HL-60 (cell line): ENCODE measurements around the gene ACVR2A.

Experiments used
- DNase-seq, 2 experiments: peaks; one replicate each; pipeline ENCODE4 v3.0.0-alpha.2; 2010 to 2020; ENCODE audit warnings: low read depth in 1 of 2, low spot score in 1 of 2
- H3K27ac ChIP-seq: fragments of 250-450 bp; sonication (Bioruptor Pico); replicated peaks from 2 replicates; pipeline ENCODE4 v1.5.1; 2020; ENCODE audit warnings: mild to moderate bottlenecking, moderate library complexity
- H3K27me3 ChIP-seq: fragments of 250-450 bp; sonication (Bioruptor Pico); 2 replicates; pipeline ENCODE4 v1.5.1; 2021; ENCODE audit warnings: mild to moderate bottlenecking, moderate library complexity; ENCODE audit not compliant: insufficient read depth, poor library complexity, severe bottlenecking
- H3K4me3 ChIP-seq: replicated peaks from 2 replicates; pipeline ENCODE4 v1.5.1; 2011; ENCODE audit warnings: mild to moderate bottlenecking, control low read depth, low read length; ENCODE audit not compliant: insufficient read depth
- GABPA ChIP-seq: IDR thresholded peaks from 2 replicates; pipeline ENCODE4 v1.6.1; 2012; ENCODE audit warnings: low read depth
- POLR2AphosphoS5 ChIP-seq: IDR thresholded peaks from 2 replicates; pipeline ENCODE4 v1.6.1; 2012; ENCODE audit warnings: low read depth
- REST ChIP-seq: IDR thresholded peaks from 2 replicates; pipeline ENCODE4 v1.6.1; 2012; ENCODE audit warnings: low read depth; ENCODE audit not compliant: insufficient replicate concordance
- SPI1 ChIP-seq: IDR thresholded peaks from 2 replicates; pipeline ENCODE4 v1.6.1; 2012; ENCODE audit warnings: low read depth, mild to moderate bottlenecking, borderline replicate concordance
- TF ChIP-seq, protein P1 (sequence below): IDR thresholded peaks from one replicate; pipeline ENCODE4 v1.5.1; 2011; ENCODE audit warnings: low read length, control low read depth, inconsistent platforms; ENCODE audit not compliant: insufficient read depth

The ACVR2A gene

GRCh38 chr2:147854557-147855134, 9.8 kb downstream of the ACVR2A start:
- no peak overlapping the region for H3K27ac ChIP-seq

DNA sequence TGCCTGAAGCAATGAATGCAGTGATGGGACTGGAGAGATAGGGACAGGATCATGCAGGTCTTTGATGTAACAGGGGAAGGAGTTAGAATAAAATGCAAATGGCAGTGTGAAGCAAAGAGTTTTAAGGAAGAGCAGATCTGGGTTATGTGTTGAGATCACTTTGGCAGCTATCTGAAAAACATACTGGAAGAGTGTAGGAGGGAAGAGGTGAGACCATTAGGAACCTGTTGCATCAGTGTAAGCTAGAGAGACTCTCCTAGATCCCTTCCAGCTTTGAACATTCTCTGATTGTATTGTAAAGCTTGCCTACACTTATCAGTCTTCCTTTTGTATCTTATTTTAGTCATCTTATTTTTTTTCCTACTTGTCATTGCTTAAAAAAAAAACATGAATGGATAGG, 10.5 kb downstream of the ACVR2A start:
- Histone ChIP-seq H3K27ac (no peak overlapping the region), H3K27me3 (peaks cover 3% of the 10 kb centered on the region), H3K4me3 (no peak overlapping the region)
- no peak for TF ChIP-seq GABPA
- TF ChIP-seq SPI1: no peak
- TF ChIP-seq, protein P1, sequence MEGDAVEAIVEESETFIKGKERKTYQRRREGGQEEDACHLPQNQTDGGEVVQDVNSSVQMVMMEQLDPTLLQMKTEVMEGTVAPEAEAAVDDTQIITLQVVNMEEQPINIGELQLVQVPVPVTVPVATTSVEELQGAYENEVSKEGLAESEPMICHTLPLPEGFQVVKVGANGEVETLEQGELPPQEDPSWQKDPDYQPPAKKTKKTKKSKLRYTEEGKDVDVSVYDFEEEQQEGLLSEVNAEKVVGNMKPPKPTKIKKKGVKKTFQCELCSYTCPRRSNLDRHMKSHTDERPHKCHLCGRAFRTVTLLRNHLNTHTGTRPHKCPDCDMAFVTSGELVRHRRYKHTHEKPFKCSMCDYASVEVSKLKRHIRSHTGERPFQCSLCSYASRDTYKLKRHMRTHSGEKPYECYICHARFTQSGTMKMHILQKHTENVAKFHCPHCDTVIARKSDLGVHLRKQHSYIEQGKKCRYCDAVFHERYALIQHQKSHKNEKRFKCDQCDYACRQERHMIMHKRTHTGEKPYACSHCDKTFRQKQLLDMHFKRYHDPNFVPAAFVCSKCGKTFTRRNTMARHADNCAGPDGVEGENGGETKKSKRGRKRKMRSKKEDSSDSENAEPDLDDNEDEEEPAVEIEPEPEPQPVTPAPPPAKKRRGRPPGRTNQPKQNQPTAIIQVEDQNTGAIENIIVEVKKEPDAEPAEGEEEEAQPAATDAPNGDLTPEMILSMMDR: no peak
- no peak for TF ChIP-seq POLR2AphosphoS5
- TF ChIP-seq REST: no peak
- no peak for DNase-seq

More at GRCh38 chr2:147854557-147855134, 9.8 kb downstream of the ACVR2A start:
- no peak for TF ChIP-seq SPI1
- TF ChIP-seq, protein P1: no peak
- no peak for TF ChIP-seq POLR2AphosphoS5
- TF ChIP-seq REST: no peak
- TF ChIP-seq GABPA: no peak
- DNase-seq: no peak
- peaks cover 3% of the 10 kb centered on the region for H3K27me3 ChIP-seq
- H3K4me3 ChIP-seq: no peak overlapping the region

DNA sequence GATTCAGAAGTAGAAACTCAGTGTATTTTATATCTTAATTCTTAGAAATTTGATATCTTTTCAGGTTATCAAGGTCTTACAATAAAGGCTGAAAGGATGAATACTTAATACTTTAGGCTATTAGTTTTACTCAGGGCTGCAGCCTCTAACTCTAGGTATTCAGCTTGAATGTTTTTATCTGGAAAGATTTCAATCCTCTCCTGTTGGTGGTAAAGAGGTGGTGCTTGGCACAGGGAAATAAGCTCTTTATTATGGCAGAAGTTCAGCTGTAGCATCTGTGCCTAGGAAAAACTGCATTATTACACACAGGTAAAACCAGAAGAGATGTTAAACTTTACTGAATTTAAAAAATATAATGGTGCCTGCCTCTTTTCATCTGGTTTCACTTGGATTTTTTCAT, 11.1 kb downstream of the ACVR2A start:
- no peak for DNase-seq
- H3K27ac ChIP-seq: no peak overlapping the region
- TF ChIP-seq REST: no peak
- TF ChIP-seq POLR2AphosphoS5: no peak
- TF ChIP-seq, protein P1: no peak
- no peak for TF ChIP-seq GABPA
- TF ChIP-seq SPI1: no peak

More for the DNA sequence above, 11.1 kb downstream of the ACVR2A start:
- H3K4me3 ChIP-seq: no peak overlapping the region
- H3K27me3 ChIP-seq: peaks cover 8% of the 10 kb centered on the region
